Stimulated activated CD4-positive, alpha-beta T cell treated with anti-CD3 and anti-CD28 coated beads, Interleukin-15, amount 100 ng/mL, for 1 hour (primary cell): ENCODE data around the gene UGT8.

Source experiments
- DNase-seq, 2 donors: peaks; one replicate each; pipeline ENCODE4 v3.0.0-alpha.2; 2020; ENCODE audit warnings: low read depth in 1 of 2, low spot score in 1 of 2

Gene UGT8

DNA sequence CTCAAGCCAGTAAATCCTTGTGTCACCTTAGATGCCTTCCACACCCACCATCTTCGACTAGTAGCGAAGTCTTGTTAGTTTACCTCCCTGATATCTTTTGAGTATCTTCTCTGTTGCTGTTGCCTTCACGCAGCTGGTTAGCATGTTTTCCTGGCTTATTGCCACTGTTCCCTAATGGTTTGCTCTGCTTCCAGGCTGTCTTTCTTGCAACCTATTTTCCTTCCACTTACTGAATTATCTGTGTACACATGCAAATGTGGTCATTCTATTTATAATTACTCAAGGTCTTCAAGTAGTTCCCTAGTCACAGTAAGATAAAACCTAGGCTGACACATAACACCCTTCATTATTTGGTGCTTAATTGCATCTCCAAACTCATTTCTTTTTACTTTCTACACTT, 89.5 kb downstream of the UGT8 start:
- no peak for DNase-seq

DNA sequence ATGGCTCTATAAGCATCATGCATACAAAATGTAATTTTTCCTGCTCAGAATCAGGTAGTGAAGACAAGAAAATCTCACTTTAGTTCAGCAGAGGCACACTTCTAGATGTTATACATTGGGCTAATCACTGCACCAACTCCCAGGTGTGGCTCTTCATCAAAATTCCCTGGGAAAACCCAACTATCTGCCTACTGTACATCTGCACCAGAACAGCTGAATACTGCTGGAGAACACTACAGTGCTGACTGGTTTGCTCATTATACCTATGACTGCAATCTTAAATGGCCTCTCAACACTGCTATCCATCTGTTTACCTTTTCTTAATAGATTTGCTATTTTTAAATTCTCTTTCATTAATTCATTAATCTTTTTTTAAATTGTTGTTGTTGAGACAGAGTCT, 92.0 kb downstream of the UGT8 start:
- no peak for DNase-seq

- no peak for DNase-seq
Measured at GRCh38 chr4:114691865-114692264, 93.3 kb downstream of the UGT8 start.

GRCh38 chr4:114692958-114693357, 94.4 kb downstream of the UGT8 start:
- DNase-seq = no peak

GRCh38 chr4:114694770-114695169, 96.2 kb downstream of the UGT8 start:
- no peak for DNase-seq

- DNase-seq = no peak
Measured at GRCh38 chr4:114698231-114698630, 99.6 kb downstream of the UGT8 start.

DNA sequence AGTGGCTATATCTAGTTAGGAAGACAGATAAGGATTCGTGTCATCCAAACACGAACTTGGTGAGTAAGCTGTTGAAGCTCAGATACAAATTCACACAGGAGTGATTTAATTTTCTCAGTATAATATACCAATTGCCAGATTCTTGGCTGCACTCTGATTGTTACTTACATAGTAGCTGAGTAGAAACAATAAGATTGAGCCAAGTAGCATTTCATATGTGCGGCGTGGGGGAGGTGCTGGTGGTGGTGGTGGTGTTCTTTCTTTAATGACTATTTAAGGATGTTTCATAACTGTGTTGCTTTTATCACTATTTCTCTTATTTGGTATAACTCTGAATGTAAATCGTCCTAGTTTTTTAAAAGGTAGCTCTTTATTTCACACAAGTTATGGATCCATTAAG, 102.9 kb downstream of the UGT8 start:
- DNase-seq = no peak

DNA sequence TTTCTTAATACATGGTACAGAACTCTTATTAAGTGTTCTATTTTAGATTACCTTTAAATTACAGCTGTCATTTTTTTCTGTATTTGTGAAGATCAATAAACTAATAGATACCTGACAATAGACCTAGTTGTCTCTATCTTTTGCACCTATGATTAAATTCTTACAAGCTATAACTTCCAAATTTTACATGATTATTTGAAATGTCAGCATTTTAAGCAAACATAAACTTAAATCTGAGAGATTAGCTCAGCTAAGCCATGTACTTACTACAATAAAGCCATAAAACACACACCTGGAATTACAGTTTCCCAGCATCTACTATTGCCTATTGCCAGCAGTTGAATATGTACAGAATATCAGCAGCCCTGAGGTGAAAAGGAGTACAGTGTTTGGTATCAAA, 118.8 kb downstream of the UGT8 start:
- DNase-seq = no peak

GRCh38 chr4:114725066-114725465, 126.5 kb downstream of the UGT8 start:
- no peak for DNase-seq

GRCh38 chr4:114727461-114727860, 128.9 kb downstream of the UGT8 start:
- DNase-seq = no peak
